ENCODE measurements around the gene FAM110A.
"Not testable (repeated sequence)": the region's sequence is repeated elsewhere in the genome, so short reads cannot be mapped to it uniquely, and the experiment has no call there.

FAM110A gene

GRCh38 chr20:833450-834150, at the start of gene FAM110A:
Gene FAM110A (plus strand): TSS chr20:833715. CDS start chr20:844805, 11,090 bp downstream.
- H3K36me3 ChIP-seq (ENCODE audit: control insufficient read depth in 1 of 2, insufficient read depth in 2 of 2, low read length in 2 of 2) = no peaks in the 10 kb centered on the region
- H3K9me3 ChIP-seq (ENCODE audit: control insufficient read depth in 1 of 2, low read length in 2 of 2) = no peaks in the 10 kb centered on the region
- H3K4me3 ChIP-seq (ENCODE audit: low read depth in 1 of 2, low read length in 2 of 2) = peak within 1 kb of the TSS; percentile 65 to 86
- H3K27me3 ChIP-seq (ENCODE audit: low read depth, low read length) = no peaks in the 10 kb centered on the region
- peaks cover 11 to 13% of the 10 kb centered on the region in 2 donors for H3K4me1 ChIP-seq (ENCODE audit: control insufficient read depth in 1 of 2, insufficient read depth in 2 of 2, low read length in 2 of 2)
- peak within 1 kb of the TSS; percentile 29 for H3K27ac ChIP-seq (ENCODE audit: low read length)

DNA sequence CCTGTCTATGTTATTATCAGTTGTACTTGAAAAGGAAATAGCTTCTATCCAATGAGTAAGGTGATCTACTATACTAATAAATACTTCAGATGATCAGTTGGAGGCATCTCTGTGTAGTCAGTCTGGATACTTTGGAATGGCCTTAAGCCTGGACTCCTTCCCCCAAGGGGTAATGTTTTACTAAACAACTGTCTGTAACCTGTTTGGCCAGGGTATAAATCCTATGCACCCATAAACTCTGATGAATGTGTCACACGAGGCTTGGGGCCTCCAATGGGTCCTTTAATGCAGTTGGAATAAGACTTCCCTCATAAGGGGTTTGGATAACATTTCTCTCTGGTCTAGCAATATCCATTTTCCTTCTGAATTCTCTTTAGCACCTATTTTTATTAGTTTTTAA, 45.7 kb upstream of the FAM110A start:
- H3K4me1 ChIP-seq (ENCODE audit: control insufficient read depth in 1 of 2, insufficient read depth in 2 of 2, low read length in 2 of 2) = no peaks in the 10 kb centered on the region
- H3K27ac ChIP-seq (ENCODE audit: low read length) = no peak overlapping the region
- no peaks in the 10 kb centered on the region for H3K27me3 ChIP-seq (ENCODE audit: low read depth, low read length)
- no peak overlapping the region for H3K4me3 ChIP-seq (ENCODE audit: low read depth in 1 of 2, low read length in 2 of 2)
- H3K9me3 ChIP-seq (ENCODE audit: control insufficient read depth in 1 of 2, low read length in 2 of 2) = peaks cover 0 to 23% of the 10 kb centered on the region in 2 donors
- H3K36me3 ChIP-seq (ENCODE audit: control insufficient read depth in 1 of 2, insufficient read depth in 2 of 2, low read length in 2 of 2) = no peaks in the 10 kb centered on the region

- Histone ChIP-seq H3K27me3 (ENCODE audit: low read depth, low read length) (no peaks in the 10 kb centered on the region), H3K4me1 (ENCODE audit: control insufficient read depth in 1 of 2, insufficient read depth in 2 of 2, low read length in 2 of 2) (no peaks in the 10 kb centered on the region), H3K36me3 (ENCODE audit: control insufficient read depth in 1 of 2, insufficient read depth in 2 of 2, low read length in 2 of 2) (no peaks in the 10 kb centered on the region)
Measured at GRCh38 chr20:791056-791455, 42.5 kb upstream of the FAM110A start.

DNA sequence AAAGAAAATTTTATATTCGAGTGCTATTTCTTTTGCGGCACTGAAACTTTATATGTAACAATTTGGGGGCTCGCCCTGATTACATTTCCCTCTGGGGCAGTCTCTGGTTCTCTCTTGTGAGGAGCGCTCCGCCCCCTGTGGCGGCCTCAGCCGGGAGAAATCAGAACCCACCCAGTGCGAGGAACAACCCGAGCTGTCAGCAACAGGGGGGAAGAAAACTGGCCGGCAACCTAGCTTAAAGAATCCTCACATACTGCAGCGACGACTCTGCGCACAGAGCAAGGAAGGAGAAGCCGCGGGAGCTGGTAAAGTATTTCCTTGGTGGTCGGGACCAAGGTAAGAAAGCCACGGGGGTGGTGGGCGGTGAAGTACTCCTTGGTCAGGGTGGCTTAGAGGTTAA, 41.3 kb upstream of the FAM110A start:
- Histone ChIP-seq H3K4me3 (ENCODE audit: low read depth in 1 of 2, low read length in 2 of 2) (no peak overlapping the region), H3K27ac (ENCODE audit: low read length) (no peak overlapping the region), H3K36me3 (ENCODE audit: control insufficient read depth in 1 of 2, insufficient read depth in 2 of 2, low read length in 2 of 2) (no peaks in the 10 kb centered on the region), H3K27me3 (ENCODE audit: low read depth, low read length) (no peaks in the 10 kb centered on the region), H3K4me1 (ENCODE audit: control insufficient read depth in 1 of 2, insufficient read depth in 2 of 2, low read length in 2 of 2) (no peaks in the 10 kb centered on the region), H3K9me3 (ENCODE audit: control insufficient read depth in 1 of 2, low read length in 2 of 2) (peaks cover 0 to 8% of the 10 kb centered on the region in 2 donors)

More at GRCh38 chr20:791056-791455, 42.5 kb upstream of the FAM110A start:
- Histone ChIP-seq H3K27ac (ENCODE audit: low read length) (no peak overlapping the region), H3K4me3 (ENCODE audit: low read depth in 1 of 2, low read length in 2 of 2) (no peak overlapping the region), H3K9me3 (ENCODE audit: control insufficient read depth in 1 of 2, low read length in 2 of 2) (peaks cover 0 to 8% of the 10 kb centered on the region in 2 donors)

DNA sequence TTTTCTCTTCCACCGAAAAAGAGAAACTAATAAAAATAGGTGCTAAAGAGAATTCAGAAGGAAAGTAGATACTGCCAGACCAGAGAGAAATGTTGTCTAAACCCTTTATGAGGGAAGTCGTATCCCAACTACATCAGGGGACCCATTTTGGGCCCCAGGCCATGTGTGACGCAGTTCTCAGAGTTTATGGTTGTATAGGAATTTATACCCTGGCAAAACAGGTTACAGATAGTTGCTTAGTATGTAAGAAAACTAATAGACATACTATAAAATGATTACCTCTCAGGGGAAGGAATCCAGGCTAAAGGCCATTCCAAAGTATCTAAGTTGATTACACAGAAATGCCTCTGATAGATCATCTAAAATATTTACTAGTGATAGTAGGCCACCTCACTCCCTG, 36.6 kb upstream of the FAM110A start:
- H3K36me3 ChIP-seq (ENCODE audit: control insufficient read depth in 1 of 2, insufficient read depth in 2 of 2, low read length in 2 of 2) = no peaks in the 10 kb centered on the region
- no peaks in the 10 kb centered on the region for H3K4me1 ChIP-seq (ENCODE audit: control insufficient read depth in 1 of 2, insufficient read depth in 2 of 2, low read length in 2 of 2)
- peaks cover 0 to 5% of the 10 kb centered on the region in 2 donors for H3K9me3 ChIP-seq (ENCODE audit: control insufficient read depth in 1 of 2, low read length in 2 of 2)
- H3K27ac ChIP-seq (ENCODE audit: low read length) = no peak overlapping the region
- no peaks in the 10 kb centered on the region for H3K27me3 ChIP-seq (ENCODE audit: low read depth, low read length)
- H3K4me3 ChIP-seq (ENCODE audit: low read depth in 1 of 2, low read length in 2 of 2) = no peak overlapping the region

GRCh38 chr20:798746-799145, 34.8 kb upstream of the FAM110A start:
- not testable (repeated sequence) for H3K27ac ChIP-seq (ENCODE audit: low read length); H3K9me3 ChIP-seq (ENCODE audit: control insufficient read depth in 1 of 2, low read length in 2 of 2); H3K4me1 ChIP-seq (ENCODE audit: control insufficient read depth in 1 of 2, insufficient read depth in 2 of 2, low read length in 2 of 2); H3K4me3 ChIP-seq (ENCODE audit: low read depth in 1 of 2, low read length in 2 of 2); H3K27me3 ChIP-seq (ENCODE audit: low read depth, low read length); H3K36me3 ChIP-seq (ENCODE audit: control insufficient read depth in 1 of 2, insufficient read depth in 2 of 2, low read length in 2 of 2)

DNA sequence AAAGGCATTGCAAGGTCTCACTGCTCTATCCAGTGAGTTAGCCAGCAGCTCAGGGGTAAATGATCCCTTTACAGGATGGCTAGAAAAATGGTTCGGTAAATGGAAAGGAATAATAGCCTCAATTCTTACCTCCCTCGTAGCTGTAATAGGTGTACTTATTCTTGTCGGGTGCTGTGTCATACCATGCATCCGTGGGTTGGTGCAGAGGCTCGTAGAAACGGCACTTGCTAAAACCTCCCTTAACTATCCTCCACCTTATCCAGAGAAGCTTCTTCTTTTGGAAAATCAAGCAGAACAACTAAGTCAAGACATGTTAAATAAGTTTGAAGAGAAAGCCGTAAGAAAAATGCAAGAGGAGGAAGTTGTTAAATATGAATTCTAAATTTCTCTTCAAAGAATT, 33.5 kb upstream of the FAM110A start:
- not testable (repeated sequence) for H3K27me3 ChIP-seq (ENCODE audit: low read depth, low read length); H3K27ac ChIP-seq (ENCODE audit: low read length); H3K4me1 ChIP-seq (ENCODE audit: control insufficient read depth in 1 of 2, insufficient read depth in 2 of 2, low read length in 2 of 2); H3K9me3 ChIP-seq (ENCODE audit: control insufficient read depth in 1 of 2, low read length in 2 of 2); H3K36me3 ChIP-seq (ENCODE audit: control insufficient read depth in 1 of 2, insufficient read depth in 2 of 2, low read length in 2 of 2); H3K4me3 ChIP-seq (ENCODE audit: low read depth in 1 of 2, low read length in 2 of 2)

DNA sequence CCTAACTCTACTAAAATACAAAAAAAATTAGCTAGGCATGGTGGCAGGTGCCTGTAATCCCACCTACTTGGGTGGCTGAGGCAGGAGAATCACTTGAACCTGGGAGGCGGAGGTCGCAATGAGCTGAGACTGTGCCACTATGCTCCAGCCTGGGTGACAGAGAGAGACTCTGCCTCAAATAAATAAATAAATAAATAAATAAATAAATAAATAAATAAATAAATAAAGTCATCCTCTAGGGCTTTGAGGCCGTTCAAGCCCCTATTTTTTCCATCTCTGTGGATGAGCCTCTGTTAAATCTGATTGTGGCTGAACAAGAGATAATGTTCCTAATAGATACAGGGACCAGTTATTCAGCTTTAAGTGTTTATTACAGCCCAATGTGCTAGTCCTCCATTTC, 31.8 kb upstream of the FAM110A start:
- no peak overlapping the region for H3K4me3 ChIP-seq (ENCODE audit: low read depth in 1 of 2, low read length in 2 of 2)
- no peak overlapping the region for H3K27ac ChIP-seq (ENCODE audit: low read length)
- H3K4me1 ChIP-seq (ENCODE audit: control insufficient read depth in 1 of 2, insufficient read depth in 2 of 2, low read length in 2 of 2) = no peaks in the 10 kb centered on the region
- no peaks in the 10 kb centered on the region for H3K27me3 ChIP-seq (ENCODE audit: low read depth, low read length)
- no peaks in the 10 kb centered on the region for H3K36me3 ChIP-seq (ENCODE audit: control insufficient read depth in 1 of 2, insufficient read depth in 2 of 2, low read length in 2 of 2)
- peaks cover 0 to 2% of the 10 kb centered on the region in 2 donors for H3K9me3 ChIP-seq (ENCODE audit: control insufficient read depth in 1 of 2, low read length in 2 of 2)

DNA sequence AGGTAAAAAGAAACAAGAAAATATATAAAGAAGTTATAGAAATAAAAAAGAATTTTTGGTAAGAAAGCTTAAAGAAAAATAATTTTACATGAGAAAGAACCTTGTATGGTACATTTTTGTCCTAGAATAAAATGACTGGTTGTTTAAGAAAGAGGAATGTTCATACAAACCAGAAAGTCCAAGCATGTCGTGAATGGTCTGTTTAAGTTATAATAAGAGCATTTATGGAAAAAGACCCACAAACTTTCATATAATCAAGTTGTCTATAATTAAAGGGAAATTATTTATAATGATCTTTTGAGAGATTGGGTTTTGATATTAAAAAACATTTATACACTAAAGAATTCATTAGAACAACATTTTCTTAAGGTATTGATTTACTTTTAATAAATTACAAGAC, 27.8 kb upstream of the FAM110A start:
- H3K4me1 ChIP-seq (ENCODE audit: control insufficient read depth in 1 of 2, insufficient read depth in 2 of 2, low read length in 2 of 2) = no peaks in the 10 kb centered on the region
- H3K4me3 ChIP-seq (ENCODE audit: low read depth in 1 of 2, low read length in 2 of 2) = no peak overlapping the region
- no peaks in the 10 kb centered on the region for H3K27me3 ChIP-seq (ENCODE audit: low read depth, low read length)
- H3K36me3 ChIP-seq (ENCODE audit: control insufficient read depth in 1 of 2, insufficient read depth in 2 of 2, low read length in 2 of 2) = no peaks in the 10 kb centered on the region
- no peak overlapping the region for H3K27ac ChIP-seq (ENCODE audit: low read length)
- H3K9me3 ChIP-seq (ENCODE audit: control insufficient read depth in 1 of 2, low read length in 2 of 2) = peaks cover 0 to 4% of the 10 kb centered on the region in 2 donors

- H3K27me3 ChIP-seq (ENCODE audit: low read depth, low read length); H3K36me3 ChIP-seq (ENCODE audit: control insufficient read depth in 1 of 2, insufficient read depth in 2 of 2, low read length in 2 of 2); H3K4me3 ChIP-seq (ENCODE audit: low read depth in 1 of 2, low read length in 2 of 2); H3K4me1 ChIP-seq (ENCODE audit: control insufficient read depth in 1 of 2, insufficient read depth in 2 of 2, low read length in 2 of 2); H3K27ac ChIP-seq (ENCODE audit: low read length); H3K9me3 ChIP-seq (ENCODE audit: control insufficient read depth in 1 of 2, low read length in 2 of 2): not testable (repeated sequence)
Measured at GRCh38 chr20:811776-812434, 21.6 kb upstream of the FAM110A start.

- not testable (repeated sequence) for H3K9me3 ChIP-seq (ENCODE audit: control insufficient read depth in 1 of 2, low read length in 2 of 2); H3K36me3 ChIP-seq (ENCODE audit: control insufficient read depth in 1 of 2, insufficient read depth in 2 of 2, low read length in 2 of 2); H3K27me3 ChIP-seq (ENCODE audit: low read depth, low read length); H3K27ac ChIP-seq (ENCODE audit: low read length); H3K4me1 ChIP-seq (ENCODE audit: control insufficient read depth in 1 of 2, insufficient read depth in 2 of 2, low read length in 2 of 2); H3K4me3 ChIP-seq (ENCODE audit: low read depth in 1 of 2, low read length in 2 of 2)
Measured at GRCh38 chr20:812435-812814, 21.1 kb upstream of the FAM110A start.

DNA sequence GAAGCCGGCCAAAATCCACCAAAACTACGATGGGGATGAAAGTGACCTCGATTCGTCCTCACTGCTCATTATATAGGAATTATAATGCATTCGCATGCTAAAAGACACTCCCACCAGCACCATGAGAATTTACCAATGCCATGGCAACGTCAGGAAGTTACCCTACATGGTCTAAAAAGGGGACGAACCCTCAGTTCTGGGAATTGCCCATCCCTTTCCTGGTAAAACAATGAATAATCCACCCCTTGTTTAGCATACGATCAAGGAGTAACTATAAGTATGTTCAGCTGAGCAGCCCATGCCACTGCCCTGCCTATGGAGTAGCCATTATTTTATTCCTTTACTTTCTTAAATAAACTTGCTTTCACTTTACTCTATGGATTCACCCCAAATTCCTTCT, 20.1 kb upstream of the FAM110A start:
- H3K27me3 ChIP-seq (ENCODE audit: low read depth, low read length) = no peaks in the 10 kb centered on the region
- H3K9me3 ChIP-seq (ENCODE audit: control insufficient read depth in 1 of 2, low read length in 2 of 2) = no peaks in the 10 kb centered on the region
- H3K27ac ChIP-seq (ENCODE audit: low read length) = no peak overlapping the region

More for the DNA sequence above, 20.1 kb upstream of the FAM110A start:
- Histone ChIP-seq H3K4me1 (ENCODE audit: control insufficient read depth in 1 of 2, insufficient read depth in 2 of 2, low read length in 2 of 2) (no peaks in the 10 kb centered on the region), H3K36me3 (ENCODE audit: control insufficient read depth in 1 of 2, insufficient read depth in 2 of 2, low read length in 2 of 2) (no peaks in the 10 kb centered on the region), H3K4me3 (ENCODE audit: low read depth in 1 of 2, low read length in 2 of 2) (no peak overlapping the region)

Data from muscle layer of duodenum (tissue), 2 donors.